ENCODE data around the gene PGP. TPM values are rescaled to one million over a fixed set of nuclear protein-coding genes. Genes with fewer than 3 reads are reported as not detected.
"Not testable (repeated sequence)": the region's sequence is repeated elsewhere in the genome, so short reads cannot be mapped to it uniquely, and the experiment has no call there.

PGP gene, protein sequence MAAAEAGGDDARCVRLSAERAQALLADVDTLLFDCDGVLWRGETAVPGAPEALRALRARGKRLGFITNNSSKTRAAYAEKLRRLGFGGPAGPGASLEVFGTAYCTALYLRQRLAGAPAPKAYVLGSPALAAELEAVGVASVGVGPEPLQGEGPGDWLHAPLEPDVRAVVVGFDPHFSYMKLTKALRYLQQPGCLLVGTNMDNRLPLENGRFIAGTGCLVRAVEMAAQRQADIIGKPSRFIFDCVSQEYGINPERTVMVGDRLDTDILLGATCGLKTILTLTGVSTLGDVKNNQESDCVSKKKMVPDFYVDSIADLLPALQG
- 10 to 100 TPM; 24.2 to 24.5 TPM for total RNA-seq

DNA sequence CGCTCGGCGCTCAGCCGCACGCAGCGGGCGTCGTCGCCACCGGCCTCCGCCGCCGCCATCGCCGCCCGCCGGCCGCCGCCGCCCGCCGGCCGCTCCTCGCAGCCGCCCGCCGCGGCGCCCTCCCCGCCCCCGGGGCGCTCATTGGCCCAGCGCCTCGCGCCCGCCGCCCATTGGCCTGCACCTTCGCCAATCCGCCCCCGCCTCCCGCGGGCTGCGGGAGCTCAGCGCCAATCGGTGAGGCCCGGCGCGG is at the start of gene PGP:
PGP (minus strand) TSS at position 122 of the 250 bp plus-strand sequence; CDS start at position 59, 63 bp downstream.
- H3K36me3 Mint-ChIP-seq = peaks cover 20% of the 10 kb centered on the region
- no peaks in the 10 kb centered on the region for H3K27me3 Mint-ChIP-seq
- DNase-seq = no peak
- H3K9me3 Mint-ChIP-seq = no peaks in the 10 kb centered on the region
- peak within 1 kb of the TSS; percentile 96 for H3K27ac Mint-ChIP-seq
- H3K4me3 Mint-ChIP-seq = peak within 1 kb of the TSS; percentile 88
- peaks cover 22% of the 10 kb centered on the region for H3K4me1 Mint-ChIP-seq

DNA sequence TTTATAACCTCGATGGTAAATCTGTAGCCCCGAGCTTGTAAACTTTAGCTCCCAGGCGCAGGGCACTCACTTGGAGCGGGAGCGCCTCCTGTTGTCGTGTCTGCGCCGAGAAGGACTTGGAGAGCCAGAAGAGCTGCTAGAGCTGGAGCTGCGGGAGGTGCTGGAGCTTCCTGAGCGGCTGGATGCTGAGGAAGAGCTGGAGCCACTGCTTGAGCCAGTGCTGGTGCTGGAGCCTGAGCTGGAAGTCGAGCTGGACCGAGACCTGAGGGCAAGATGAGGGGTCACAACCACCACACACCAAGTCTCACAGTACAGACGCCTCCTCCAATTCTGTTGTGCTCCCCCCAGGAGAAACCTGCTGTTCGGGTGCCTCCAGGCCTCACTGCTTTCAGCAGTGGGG is 48.4 kb upstream of the PGP start:
- peaks cover 31% of the 10 kb centered on the region for H3K4me1 Mint-ChIP-seq
- H3K4me3 Mint-ChIP-seq = not testable (repeated sequence)

DNA sequence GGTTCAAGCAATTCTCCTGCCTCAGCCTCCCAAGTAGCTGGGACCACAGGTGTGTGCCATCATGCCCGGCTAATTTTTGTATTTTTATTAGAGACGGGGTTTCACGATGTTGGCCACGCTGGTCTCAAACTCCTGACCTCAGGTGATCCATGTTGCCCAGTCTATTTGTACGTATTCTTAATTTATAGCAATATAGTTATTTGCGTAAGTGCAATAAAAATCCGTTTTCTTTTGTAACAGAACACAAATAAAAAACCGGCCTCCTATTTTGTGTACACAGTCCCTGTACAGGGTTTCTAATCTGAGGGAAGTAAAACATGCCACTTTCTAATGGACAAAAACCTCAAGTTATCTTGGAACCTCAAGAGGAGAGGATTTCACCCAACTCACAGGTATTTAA is 45.6 kb upstream of the PGP start:
- H3K4me3 Mint-ChIP-seq = no peak overlapping the region
- no peak for DNase-seq
- no peaks in the 10 kb centered on the region for H3K27me3 Mint-ChIP-seq
- peaks cover 19% of the 10 kb centered on the region for H3K4me1 Mint-ChIP-seq
- H3K36me3 Mint-ChIP-seq = peaks cover 52% of the 10 kb centered on the region
- no peaks in the 10 kb centered on the region for H3K9me3 Mint-ChIP-seq
- no peak overlapping the region for H3K27ac Mint-ChIP-seq

More for the DNA sequence above, 48.4 kb upstream of the PGP start:
- not testable (repeated sequence) for DNase-seq, H3K27me3 Mint-ChIP-seq, H3K9me3 Mint-ChIP-seq, H3K27ac Mint-ChIP-seq
- peaks cover 58% of the 10 kb centered on the region for H3K36me3 Mint-ChIP-seq

DNA sequence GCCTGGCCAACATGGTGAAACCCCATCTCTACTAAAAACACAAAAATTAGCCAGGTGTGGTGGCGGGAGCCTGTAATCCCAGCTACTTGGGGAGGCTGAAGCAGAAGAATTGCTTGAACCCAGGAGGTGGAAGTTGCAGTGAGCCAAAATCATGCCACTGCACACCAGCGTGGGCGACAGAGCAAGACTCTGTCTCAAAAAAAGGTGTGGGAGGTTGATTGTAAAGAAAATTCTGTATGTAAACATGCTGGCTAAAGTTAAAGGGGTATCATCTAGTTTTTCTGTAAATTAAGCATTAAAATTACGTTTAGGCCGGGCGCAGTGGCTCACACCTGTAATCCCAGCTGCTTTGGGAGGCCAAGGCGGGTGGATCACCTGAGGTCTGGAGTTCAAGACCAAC is 43.9 kb upstream of the PGP start:
- Mint-ChIP-seq H3K36me3 (peaks cover 51% of the 10 kb centered on the region), H3K27ac (peak overlapping the region; percentile 38)
- H3K9me3 Mint-ChIP-seq, H3K4me3 Mint-ChIP-seq, H3K27me3 Mint-ChIP-seq, H3K4me1 Mint-ChIP-seq, DNase-seq: not testable (repeated sequence)

DNA sequence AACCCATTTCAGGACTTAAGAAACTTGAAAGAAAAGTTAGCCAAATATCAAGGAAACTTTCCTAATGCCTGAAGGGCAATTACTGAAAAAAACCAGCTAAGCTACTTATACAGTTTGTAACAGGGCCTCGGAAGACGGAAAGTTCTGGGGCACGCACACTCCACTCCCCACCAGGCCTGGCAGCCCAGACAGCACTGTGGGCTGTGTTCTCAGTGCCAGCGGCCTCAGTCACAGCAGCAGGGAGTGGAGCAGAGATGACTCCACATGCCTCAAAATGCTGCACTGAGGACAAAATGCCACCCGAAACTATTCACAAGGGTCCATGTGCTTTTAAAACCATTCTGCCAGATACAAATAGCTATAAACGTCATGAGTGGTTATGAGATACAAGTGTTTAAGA is 43.1 kb upstream of the PGP start:
- DNase-seq = no peak
- Mint-ChIP-seq H3K27ac (peak overlapping the region; percentile 5), H3K4me3 (no peak overlapping the region), H3K27me3 (no peaks in the 10 kb centered on the region), H3K4me1 (peaks cover 8% of the 10 kb centered on the region), H3K9me3 (no peaks in the 10 kb centered on the region), H3K36me3 (peaks cover 47% of the 10 kb centered on the region)

DNA sequence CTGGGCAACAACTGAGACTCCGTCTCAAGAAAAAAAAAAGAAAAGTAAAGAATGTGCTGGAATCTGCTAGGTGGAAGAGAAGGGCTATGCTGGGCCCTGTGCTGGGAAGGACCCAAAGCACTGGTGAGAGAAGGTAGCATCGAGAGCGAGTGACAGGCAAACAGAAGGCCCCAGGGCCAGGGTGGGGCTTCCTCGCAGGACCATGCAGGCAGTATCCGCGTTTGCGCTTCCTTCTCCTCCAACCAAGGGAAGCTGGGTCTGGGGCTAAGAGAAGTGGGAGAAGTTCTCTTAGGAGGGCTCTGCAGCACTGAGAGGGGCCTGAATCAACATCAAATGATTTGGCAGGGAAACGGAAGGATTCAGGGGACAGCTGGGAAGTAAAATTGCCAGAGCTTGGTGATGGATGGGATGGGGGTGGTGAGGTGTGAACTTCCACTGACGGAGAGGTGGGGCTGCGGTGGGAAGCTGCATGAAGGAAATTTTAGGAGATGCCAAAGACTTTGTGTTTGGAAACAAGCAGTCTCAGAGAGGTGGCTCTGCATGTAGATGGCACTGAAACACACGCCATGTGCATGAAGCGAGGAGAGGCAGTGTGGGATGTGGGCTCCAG is 42.0 kb upstream of the PGP start:
- Mint-ChIP-seq H3K4me3 (no peak overlapping the region), H3K4me1 (peaks cover 9% of the 10 kb centered on the region), H3K9me3 (no peaks in the 10 kb centered on the region), H3K36me3 (peaks cover 39% of the 10 kb centered on the region), H3K27me3 (no peaks in the 10 kb centered on the region), H3K27ac (peak overlapping the region; percentile 43)
- no peak for DNase-seq

DNA sequence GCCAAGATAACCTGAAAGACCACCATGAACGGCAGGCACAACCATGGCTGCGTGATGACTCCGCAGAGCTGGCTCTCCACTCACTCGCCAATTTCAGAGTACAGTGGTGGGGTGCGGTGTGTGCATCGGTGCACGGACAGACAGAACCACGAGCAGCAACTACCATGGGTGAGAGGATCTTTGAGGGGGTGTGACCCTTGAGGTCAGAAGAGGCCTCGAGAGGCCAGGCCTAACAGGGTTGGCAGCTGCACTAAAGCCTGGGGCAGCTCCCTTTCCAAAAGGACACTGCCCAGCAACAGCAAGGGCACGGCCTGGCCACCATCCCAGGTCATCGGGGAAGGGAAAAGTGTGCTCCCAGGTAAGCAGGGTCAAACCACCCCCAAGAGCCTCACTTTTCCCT is 38.7 kb upstream of the PGP start:
- no peak overlapping the region for H3K4me3 Mint-ChIP-seq
- peaks cover 40% of the 10 kb centered on the region for H3K36me3 Mint-ChIP-seq
- H3K27ac Mint-ChIP-seq = peak overlapping the region; percentile 55

DNA sequence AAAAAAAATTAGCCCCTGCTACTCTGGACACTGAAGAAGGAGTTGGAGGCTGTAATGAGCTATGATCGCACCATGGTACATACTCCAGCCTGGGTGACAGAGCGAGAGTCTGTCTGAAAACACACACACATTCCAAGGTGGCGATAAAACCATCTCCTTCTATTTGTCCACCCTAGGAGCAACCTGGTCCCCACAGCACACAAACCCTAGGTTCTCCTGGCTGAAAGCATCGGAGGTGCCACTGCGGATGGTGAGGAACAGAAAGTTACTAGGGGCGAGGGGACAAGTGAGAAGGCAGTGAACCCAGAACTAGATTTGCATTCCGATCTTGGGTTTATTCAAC is 38.1 kb upstream of the PGP start:
- Mint-ChIP-seq H3K4me1 (peaks cover 10% of the 10 kb centered on the region), H3K4me3 (no peak overlapping the region), H3K27ac (peak overlapping the region; percentile 55), H3K9me3 (no peaks in the 10 kb centered on the region), H3K36me3 (peaks cover 39% of the 10 kb centered on the region), H3K27me3 (no peaks in the 10 kb centered on the region)
- DNase-seq = no peak

More for the DNA sequence above, 38.7 kb upstream of the PGP start:
- no peaks in the 10 kb centered on the region for H3K27me3 Mint-ChIP-seq
- DNase-seq = no peak
- peaks cover 10% of the 10 kb centered on the region for H3K4me1 Mint-ChIP-seq
- H3K9me3 Mint-ChIP-seq = no peaks in the 10 kb centered on the region

DNA sequence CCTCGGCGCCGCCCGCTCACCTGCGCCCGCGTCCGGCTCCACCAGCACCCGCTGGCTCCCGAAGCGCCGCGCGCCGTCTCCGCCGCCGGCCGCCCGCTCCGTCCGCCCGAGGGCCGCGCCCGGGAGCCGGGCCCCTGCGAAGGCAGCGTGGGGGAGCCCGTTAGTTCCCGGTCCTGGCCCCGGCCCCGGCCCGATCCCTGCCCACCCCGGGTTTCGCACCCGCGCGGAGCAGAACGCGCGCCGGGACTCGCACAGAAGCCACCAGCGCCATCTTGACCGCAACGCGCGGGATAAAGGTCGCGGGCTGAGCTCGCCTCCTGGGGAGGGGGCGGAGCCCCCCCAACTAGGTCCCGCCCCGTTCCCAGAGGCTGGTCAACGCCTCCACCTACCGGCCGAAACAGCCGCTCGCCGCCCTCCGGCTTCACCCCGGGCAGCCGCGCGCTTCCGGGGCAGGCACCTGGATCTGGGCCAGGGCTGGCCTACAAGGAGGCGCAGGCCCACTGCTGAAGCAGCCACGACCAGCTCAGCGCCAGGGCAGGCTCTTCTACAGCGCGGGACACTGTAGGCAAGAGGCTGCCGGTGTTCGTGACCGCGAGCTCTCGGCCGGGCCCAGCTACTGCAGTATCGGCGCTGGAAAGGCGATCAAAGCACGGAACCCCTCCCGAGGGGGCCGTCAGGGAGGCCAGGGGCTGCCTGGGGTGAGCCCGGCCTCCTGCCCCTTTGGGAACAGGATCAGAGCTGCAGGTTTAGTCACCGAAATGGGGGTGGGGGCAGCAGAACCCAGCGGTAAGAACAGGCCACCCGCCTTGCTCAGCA is 36.9 kb upstream of the PGP start, which contains the start of gene ECI1:
ECI1 (minus strand) TSS at position 292 of the 816 bp plus-strand sequence; CDS start at position 271, 21 bp downstream.
- Mint-ChIP-seq H3K9me3 (no peaks in the 10 kb centered on the region), H3K4me1 (peaks cover 7% of the 10 kb centered on the region), H3K36me3 (peaks cover 34% of the 10 kb centered on the region), H3K27me3 (no peaks in the 10 kb centered on the region), H3K27ac (peak within 1 kb of the TSS; percentile 92), H3K4me3 (peak within 1 kb of the TSS; percentile 91)
- peak; percentile 88 for DNase-seq

DNA sequence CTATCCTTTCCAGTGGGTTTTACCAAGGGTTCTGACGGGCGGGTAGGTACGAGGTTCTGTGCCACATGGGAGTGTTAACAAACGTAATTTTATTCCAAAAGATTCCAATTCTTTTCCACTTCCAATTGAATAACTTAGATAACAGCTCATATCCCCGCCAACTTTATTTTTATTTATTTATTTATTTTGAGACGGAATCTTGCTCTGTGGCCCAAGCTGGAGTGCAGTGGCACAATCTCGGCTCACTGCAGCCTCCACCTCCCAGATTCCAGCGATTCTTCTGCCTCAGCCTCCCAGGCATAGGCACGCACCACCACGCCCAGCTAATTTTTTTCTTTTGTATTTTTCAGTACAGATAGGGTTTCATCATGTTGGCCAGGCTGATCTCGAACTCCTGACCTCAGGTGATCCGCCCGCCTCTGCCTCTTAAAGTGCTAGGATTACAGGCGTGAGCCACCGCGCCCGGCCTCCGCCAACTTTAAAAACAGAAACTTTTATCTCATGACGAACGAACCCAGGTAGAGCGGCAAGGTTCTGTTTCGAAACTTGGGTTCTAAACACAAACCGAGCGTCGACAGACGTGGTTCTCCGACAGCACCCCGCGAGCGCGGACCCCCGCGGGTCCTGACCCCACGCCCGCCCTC is 36.1 kb upstream of the PGP start:
- peaks cover 7% of the 10 kb centered on the region for H3K4me1 Mint-ChIP-seq
- H3K27me3 Mint-ChIP-seq = no peaks in the 10 kb centered on the region
- peak overlapping the region; percentile 92 for H3K27ac Mint-ChIP-seq
- peaks cover 28% of the 10 kb centered on the region for H3K36me3 Mint-ChIP-seq
- no peak for DNase-seq
- H3K4me3 Mint-ChIP-seq = peak overlapping the region; percentile 91
- no peaks in the 10 kb centered on the region for H3K9me3 Mint-ChIP-seq

DNA sequence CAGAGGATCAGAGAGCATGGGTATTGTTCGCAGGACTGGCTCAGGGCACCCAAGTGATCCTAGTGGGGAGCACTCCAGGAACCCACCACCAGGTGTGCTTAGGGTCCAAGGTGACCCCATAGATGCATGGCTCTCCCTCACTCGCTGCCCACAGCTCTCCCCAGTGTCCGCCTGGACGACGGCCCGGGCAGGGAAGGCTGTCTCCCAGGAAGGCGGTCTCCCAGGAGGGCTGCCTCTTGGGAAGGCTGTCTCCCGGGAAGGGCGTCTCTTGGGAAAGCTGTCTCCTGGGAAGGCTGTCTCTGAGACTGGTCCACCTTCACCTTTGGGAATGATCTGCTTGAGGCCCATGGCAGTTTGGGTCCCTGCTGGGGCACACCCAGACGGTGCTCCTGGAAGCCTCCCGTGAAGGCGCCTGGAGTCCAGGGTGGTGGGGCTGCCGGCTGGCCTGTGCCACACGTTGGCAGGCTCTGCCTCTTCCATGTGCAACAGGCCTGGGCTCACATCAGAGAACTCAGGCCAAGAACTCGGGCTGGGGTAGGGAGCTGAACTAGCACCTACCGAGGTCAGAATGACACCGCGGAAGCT is 31.8 kb upstream of the PGP start:
- Mint-ChIP-seq H3K27ac (no peak overlapping the region), H3K9me3 (no peaks in the 10 kb centered on the region), H3K4me3 (no peak overlapping the region)

DNA sequence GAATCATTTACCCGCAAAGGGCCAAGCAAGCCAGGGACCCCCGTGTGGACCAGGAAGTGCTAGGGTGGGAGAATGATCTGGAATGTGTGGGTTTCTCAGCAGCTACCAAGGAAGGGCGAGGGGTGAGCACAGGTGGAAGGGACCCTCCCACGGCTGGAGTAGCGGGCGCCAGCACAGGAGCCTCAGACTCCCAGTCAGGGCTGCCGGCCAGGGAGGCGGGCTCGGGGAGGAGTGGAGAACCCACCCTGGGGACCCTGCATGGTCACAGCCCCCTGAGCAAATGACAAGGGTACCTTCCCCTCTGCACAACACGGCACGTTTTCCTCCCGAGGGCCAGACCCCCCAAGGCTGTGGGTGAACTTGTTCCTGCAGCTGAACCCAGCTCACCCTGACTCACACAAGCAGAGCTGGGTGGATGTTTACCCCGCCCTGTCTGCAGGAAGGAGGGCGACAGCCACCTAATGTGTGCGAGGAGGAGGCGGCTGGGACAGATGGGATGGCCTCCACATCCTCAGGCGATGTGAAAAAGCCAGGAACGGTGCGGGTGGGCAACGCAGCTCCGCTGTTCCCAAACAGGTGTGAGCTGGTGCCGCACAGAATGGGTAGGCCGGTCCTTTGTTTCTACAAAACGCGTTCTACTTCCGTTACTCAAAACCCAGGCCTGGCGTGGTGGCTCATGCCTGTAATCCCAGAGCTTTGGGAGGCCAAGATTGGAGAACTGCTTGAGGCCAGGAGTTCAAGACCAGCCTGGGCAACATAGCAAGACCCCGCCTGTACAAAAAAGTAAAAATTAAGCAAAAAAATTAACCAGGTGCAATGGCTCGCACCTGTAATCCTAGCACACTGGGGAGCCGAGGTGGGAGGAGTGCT is 30.5 kb upstream of the PGP start:
- Mint-ChIP-seq H3K9me3 (no peaks in the 10 kb centered on the region), H3K4me1 (no peaks in the 10 kb centered on the region), H3K4me3 (no peak overlapping the region), H3K27me3 (no peaks in the 10 kb centered on the region), H3K27ac (no peak overlapping the region), H3K36me3 (peaks cover 8% of the 10 kb centered on the region)
- no peak for DNase-seq

More for the DNA sequence above, 31.8 kb upstream of the PGP start:
- H3K27me3 Mint-ChIP-seq = no peaks in the 10 kb centered on the region
- peaks cover 11% of the 10 kb centered on the region for H3K36me3 Mint-ChIP-seq
- H3K4me1 Mint-ChIP-seq = peaks cover 4% of the 10 kb centered on the region
- DNase-seq = no peak

DNA sequence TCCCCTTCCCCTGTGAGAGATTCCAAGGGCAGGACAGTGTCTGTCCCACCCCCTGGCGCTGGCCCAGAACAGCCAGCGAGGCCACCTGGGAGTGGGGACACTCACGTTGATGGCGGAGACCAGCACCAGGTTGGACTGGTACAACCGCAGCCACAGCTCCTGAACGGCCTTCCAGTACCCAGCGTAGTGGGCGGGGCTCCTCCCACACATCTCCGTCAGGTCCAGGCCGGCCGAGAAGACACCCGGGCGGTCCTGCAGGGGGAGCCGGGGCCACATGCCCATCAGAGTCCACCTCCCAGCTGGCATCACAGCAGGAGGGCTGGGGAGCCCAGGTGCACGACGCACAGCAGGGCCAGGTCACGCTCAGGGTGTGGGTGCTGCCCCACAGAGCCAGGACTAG is 29.7 kb upstream of the PGP start:
- Mint-ChIP-seq H3K36me3 (peaks cover 6% of the 10 kb centered on the region), H3K27ac (no peak overlapping the region), H3K9me3 (no peaks in the 10 kb centered on the region), H3K4me1 (no peaks in the 10 kb centered on the region), H3K4me3 (no peak overlapping the region), H3K27me3 (no peaks in the 10 kb centered on the region)
- DNase-seq = no peak

DNA sequence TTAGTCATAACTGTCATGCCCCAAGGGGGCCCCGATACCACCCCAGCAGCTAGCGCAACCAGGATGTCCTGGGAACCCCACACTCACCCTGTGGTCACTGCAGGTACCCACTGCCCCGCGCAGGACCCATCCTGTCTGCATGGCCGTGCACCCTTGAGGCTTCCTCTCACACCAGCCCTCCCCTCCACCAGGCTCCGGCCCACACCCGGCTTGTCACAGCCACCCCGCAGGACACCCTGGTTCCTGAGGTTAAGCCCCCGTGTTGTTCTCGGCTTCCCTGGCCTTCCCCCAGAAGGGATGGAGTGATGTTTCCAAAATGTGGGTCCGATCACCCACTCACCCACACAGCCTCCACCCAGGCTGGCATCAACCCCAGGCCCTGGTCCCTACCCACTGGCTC is 29.1 kb upstream of the PGP start:
- no peak overlapping the region for H3K4me3 Mint-ChIP-seq
- H3K27me3 Mint-ChIP-seq = no peaks in the 10 kb centered on the region
- no peaks in the 10 kb centered on the region for H3K9me3 Mint-ChIP-seq
- peaks cover 3% of the 10 kb centered on the region for H3K36me3 Mint-ChIP-seq
- no peaks in the 10 kb centered on the region for H3K4me1 Mint-ChIP-seq
- DNase-seq = no peak
- no peak overlapping the region for H3K27ac Mint-ChIP-seq
